CD4-positive, alpha-beta T cell treated with Interleukin-12 subunit alpha and Interleukin-12 subunit beta, for 1 hour (primary cell): Measurements from ENCODE around the gene SELENOP.
"Not testable (repeated sequence)": the region's sequence is repeated elsewhere in the genome, so short reads cannot be mapped to it uniquely, and the experiment has no call there.

Experiments used
- DNase-seq: peaks from one replicate; pipeline ENCODE4 v3.0.0-alpha.2; 2020

SELENOP gene

DNA sequence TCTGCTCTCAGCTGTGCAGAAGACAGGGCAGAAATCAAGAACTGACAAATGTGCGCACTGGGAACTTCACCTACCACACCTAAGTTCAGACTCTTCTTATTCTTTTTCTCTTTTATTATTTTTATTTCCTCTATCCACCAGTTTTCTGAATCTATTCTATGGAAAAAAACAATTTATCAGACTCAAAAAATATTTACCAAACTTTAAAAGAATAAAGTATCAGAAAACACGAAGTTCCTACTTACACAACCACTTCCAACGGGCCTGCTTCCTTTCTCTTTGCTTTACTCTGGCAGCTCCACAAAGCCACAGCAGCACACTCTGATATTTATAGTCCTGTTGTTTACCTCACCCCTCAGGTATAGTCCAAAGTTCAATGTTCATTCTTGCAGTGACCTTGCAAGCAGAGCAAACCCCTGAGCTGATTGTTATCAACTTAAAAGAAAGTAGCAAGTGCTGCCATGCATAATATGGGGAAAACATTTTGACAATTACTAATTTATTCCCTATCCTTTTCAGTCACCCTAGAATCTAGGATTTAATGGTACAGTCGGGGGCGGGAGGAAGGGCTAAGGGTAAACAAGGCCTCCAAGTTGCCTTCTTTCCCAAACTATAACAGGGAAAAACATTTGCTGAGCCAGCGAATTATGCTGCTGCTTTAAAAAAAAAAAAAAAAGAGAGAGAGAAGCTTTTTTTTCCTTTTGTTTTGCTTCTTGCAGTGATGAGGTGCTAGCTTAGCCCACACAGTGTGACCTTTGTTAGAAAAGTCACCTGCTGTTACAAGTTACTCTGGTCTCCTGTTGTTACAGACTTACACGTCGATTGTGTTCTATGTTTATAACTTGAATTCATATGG is at the start of gene SELENOP:
SELENOP (minus strand) TSS at position 302 of the 856 bp plus-strand sequence. CDS start 3,539 bp downstream, outside the sequence.
- DNase-seq: no peak

DNA sequence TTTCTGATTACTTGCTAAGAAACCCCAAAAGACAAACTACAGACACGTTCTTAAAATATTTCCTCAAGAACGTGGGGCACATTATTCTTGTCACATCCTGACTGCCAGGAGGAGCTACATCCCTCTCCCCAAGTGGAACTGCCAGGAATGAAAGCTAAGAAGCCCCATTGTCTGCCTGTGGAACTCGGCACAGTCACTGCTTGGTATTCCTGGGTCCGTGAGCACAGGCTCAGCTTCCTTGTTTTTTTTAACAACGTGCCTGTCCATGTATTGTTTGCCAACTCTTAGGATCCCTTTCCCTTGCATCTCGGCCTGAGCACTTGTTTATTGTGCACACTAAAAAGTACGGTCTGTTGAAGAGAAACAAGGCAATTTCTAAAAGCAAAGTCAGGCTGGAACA is 47.0 kb upstream of the SELENOP start:
- no peak for DNase-seq

GRCh38 chr5:42858031-42858643 is 46.4 kb upstream of the SELENOP start:
- DNase-seq: no peak

GRCh38 chr5:42855811-42856210 is 44.1 kb upstream of the SELENOP start:
- DNase-seq: no peak

GRCh38 chr5:42855386-42855785 is 43.7 kb upstream of the SELENOP start:
- DNase-seq: no peak

DNA sequence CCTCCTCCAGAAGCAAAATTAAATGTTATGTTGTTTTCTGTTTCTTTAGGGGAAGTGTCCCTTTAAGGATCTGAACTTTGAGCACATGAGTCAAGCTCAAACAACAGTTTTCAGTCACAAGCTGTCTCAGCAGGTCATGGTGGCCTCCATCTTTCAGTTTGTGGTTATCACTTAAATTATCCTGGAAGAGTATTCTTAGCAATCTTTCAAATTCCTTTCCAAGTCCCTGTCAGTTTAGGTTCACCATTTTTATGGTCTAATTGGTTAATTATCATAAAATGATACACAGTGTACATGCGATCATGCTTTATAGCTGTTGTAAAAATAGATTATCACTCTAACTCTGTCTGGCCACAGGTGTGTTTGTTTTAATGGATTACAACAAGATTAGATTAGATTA is 43.1 kb upstream of the SELENOP start:
- DNase-seq: no peak

GRCh38 chr5:42852826-42853225 is 41.1 kb upstream of the SELENOP start:
- DNase-seq: no peak

DNA sequence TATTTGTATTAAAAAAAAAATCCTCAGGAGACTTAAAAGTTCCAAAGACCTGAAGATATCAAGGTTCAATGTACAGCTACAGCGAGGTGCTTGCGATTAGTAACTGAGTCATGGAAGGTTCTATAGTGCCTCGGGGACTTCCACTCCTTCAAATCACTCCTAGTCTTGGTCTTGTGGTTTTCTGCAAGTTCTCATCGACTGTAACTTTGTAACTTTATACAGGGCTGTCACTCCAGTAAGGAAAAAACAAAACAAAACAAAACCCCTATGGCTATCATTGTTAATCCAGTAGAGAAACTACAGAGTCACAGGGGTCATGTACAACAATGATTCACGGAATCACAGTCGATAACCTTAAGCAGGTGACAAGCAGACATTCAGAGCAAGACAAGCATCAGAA is 39.8 kb upstream of the SELENOP start:
- DNase-seq: no peak

DNA sequence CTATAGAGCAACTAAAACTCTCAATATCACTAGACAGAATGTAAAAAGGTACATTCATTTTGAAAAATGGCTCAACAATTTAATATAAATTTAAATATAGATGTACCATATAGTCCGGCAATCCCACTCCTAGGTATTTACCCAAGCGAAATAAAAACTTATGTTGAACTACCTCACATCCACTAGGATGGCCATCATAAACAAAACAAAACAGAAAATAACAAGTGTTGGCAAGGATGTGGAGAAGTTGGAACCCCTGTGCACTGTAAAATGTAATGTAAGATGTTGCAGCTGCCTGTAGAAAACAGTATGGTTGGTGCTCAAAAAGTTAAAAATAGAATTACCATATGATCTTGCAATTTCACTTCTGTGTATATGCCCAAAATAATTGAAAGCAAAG is 36.9 kb upstream of the SELENOP start:
- DNase-seq: no peak

DNA sequence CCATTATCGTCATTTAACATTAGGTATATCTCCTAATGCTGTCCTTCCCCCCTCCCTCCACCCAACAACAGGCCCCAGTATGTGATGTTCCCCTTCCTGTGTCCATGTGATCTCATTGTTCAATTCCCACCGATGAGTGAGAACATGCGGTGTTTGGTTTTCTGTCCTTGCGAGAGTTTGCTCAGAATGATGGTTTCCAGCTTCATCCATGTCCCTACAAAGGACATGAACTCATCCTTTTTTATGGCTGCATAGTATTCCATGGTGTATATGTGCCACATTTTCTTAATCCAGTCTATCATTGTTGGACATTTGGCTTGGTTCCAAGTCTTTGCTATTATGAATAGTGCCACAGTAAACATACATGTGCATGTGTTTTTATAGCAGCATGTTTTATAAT is 32.7 kb upstream of the SELENOP start:
- not testable (repeated sequence) for DNase-seq

DNA sequence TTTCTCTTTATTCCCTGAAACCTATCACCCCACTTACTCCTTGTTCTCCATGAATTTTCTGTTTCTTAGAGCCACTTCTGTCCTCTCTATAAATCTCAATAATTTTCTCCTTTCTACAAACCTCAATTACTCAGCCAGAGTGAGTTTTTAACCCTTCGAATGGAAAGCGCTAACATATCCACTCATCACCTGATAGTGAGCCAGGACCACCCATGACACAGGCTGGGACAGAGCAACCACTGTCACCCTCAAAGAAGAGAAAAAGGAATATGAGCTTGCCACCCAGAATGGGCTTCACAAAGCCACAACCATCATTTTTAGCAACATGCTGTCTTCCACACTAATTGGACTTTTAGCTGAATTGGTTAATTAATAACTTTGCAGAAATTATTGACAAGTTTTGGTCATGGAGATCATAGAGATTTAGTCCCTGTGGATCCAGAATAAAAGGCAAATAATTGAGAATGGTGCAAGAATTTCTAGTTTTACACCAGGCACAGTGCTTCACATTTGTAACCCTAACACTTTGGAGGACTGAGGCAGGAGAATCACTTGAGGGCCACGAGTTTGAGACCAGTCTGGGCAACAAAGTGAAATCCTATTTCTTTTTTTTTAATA is 32.1 kb upstream of the SELENOP start:
- no peak for DNase-seq

DNA sequence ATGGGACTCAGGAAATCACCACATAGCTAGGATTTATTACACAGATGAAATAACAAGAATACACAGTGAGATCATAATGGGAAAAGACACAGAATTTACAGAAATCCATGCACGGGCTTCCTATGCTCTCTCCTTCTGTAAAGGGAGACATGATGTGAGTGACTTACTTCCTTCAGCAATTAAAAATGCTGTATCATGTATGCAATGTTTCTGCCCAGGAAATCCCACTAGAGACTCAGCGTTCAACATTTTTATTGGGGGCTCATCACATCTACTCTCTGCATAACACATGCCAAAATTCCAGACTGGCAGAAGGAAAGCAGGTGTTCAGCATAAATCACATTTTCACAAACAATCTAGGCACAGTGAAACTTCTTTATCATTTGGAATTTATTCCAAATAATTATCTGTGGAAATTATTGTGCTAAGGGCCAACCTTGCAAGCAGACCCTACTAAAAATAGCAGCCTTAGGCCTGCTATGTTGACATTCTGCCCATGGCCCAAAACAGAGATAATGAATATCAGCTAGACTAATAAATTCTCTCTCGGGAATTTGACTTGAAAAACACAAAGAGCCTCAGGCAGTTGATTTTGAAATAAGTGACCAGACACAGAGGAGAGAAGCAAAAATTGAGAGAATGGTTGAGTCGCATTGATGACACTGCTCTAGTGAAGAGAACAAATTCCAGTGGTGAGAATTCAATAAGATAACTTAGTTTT is 31.4 kb upstream of the SELENOP start:
- DNase-seq: no peak

DNA sequence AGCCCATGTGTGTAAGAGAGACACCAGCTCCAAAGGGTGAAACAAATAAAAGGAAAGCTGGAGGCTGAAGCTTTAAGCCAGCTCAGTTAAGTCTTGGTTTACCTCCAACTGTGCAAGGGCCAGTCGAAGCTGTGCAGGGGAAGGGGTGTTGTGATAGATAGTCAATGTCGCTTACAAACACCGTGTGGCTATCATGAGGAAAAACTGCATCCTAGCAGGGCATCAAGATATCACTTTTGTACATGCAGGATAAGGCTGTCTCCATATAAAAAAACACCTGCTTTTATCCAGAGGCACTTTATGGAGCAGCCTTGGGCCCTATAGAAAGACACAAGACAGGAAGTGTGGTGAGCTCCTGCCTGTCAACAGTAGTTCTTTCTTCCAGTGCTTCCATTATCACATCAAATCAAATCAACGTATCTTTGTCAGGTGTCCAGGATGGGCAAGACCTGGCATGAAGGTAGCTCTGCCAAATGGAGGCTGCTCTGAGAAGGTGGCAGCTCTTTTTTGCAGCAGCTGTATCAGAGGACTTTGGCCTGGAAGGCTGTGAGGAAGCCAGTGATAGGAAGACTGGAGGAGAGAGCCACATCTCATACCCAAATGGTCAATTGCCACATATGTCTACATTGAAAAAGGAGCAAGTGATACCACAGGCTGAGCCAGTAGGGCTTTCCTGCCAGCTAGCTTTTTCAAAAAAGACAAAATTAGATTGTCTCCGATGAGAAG is 29.3 kb upstream of the SELENOP start:
- no peak for DNase-seq

- no peak for DNase-seq
These were observed 28.6 kb upstream of the SELENOP start for GRCh38 chr5:42840269-42840668.

DNA sequence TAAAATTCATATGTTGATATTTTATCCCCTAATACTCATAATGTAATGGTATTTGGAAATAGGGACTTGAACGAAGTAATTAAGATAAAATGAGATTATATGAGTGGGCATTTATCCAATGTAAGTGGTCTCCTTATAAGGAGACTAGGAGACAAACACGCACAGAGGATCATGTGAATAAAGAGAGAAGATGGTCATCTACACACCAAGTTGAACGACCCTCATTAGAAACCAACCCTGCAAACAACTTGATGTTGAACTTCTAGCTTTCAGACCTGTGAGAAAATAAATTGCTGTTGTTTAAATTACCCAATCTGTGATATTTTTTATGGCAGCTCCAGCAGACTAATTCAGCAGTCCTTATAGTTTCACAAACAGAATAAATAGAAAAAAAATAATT is 27.5 kb upstream of the SELENOP start:
- no peak for DNase-seq

- no peak for DNase-seq
These were observed 25.9 kb upstream of the SELENOP start for GRCh38 chr5:42837601-42838000.

- no peak for DNase-seq
These were observed 24.5 kb upstream of the SELENOP start for GRCh38 chr5:42836070-42836769.

DNA sequence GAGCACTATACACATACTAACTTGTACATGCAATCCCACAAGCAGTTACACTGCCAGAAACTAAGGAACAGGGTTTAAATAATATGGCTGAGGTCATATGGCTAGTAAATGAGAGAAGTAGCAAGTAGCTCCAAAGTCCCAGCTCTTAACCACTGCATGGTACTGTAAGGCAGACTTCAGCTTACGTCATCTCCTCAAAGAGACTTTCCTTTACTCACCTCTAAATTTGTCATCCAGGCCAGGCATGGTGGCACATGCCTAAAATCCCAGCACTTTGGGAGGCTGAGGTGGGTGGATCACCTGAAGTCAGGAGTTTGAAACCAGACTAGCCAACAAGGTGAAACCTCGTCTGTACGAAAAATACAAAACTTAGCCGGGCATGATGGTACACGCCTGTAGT is 20.4 kb upstream of the SELENOP start:
- DNase-seq: no peak

DNA sequence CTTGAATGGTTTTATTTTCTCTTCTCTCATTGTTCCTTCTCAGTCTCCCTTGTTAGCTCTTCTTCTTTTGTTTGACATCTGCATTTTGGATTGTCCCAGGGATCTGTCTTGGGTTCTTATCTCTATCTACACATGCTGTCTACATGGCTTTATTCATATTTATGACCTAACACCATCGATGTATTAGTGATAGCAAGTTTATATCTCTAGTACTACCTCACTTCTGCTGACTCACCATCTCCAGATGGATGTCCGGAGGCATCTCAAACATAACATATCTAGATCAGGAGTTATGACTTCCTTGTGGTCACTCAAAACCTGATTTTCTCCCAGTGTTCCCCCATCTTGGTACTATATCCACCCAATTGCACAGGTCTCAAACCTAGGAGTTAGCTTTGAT is 19.2 kb upstream of the SELENOP start:
- no peak for DNase-seq

DNA sequence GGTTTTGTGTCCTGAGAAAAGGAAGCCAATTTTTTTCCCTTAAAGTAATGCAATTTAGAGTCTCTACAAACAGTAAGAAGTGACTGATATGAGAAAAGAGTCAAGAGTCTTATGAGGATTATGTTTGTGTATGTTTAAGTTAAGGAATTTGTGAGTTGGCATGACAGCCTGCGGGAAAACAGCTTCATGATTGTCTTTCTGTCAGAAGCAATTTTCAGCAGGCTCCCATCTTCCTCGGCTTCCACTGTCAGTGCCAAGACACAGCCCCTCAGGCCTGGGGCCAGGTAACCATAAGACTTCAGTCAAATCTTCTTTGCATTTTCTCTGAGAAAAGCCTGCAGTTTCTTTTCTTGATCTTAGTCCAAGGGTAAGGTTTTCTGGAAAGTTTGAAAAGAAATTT is 17.0 kb upstream of the SELENOP start:
- no peak for DNase-seq

DNA sequence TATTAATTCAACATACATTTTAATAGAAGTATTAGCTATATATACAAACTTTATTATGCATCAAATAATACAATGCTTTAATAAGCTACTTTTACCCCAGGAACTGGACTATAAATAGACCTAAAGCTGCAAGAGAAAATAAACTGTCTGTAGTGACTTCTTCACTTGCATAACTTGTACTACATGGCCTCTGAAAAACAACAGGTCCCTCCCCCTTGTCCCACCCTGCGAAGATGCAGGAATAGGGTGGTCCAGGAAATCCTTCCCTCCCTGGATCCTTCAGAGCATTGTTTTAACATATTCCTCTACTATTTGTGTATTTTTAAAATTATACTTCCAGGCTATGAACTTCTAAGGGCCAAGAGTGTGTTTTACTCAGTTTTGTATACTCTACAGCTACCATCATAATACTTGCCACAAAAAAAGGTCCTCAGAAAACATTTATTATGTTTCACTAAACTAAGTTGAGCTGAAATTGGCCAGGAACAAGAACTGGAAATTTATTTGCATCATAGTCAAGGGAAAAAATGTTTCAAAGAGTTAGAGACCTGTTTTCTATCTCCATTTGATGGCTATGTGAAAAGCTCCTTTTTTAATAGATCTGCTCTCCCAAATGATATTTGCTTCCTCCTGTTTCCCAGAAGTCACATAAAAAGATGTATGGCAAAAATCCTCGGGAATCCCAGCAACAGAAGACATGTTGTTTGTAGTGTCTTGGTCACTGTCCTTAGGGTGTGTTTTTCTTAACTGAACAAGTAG is 15.2 kb upstream of the SELENOP start:
- DNase-seq: no peak
